ENCODE data around the gene RFPL2. TPM values are rescaled to one million over a fixed set of nuclear protein-coding genes. Genes with fewer than 3 reads are reported as not detected.
A peak's percentile ranks its signal among the peaks of the same experiment; 100 is the strongest.

The RFPL2 gene
- polyA plus RNA-seq, 3 donors: 0.36 to 1.3 (median 0.94) TPM

- H3K4me1 ChIP-seq (ENCODE audit: control insufficient read depth in 1 of 2, insufficient read depth in 2 of 2, low read length in 2 of 2): peaks cover 59 to 60% of the 10 kb centered on the region in 2 donors
- Mint-ChIP-seq H3K27ac (peak overlapping the region; percentile 86 to 97 (median 92)), H3K27me3 (ENCODE audit: low read depth in 3 of 3) (peaks cover 0 to under 1% (median 0%) of the 10 kb centered on the region in 3 donors), H3K4me1 (peaks cover 58% of the 10 kb centered on the region), H3K9me3 (peaks cover 3 to 10% (median 9%) of the 10 kb centered on the region in 7 donors), H3K4me3 (peak overlapping the region; percentile 47 to 67), H3K36me3 (peaks cover 0 to 3% of the 10 kb centered on the region in 2 donors)
- H3K9ac ChIP-seq (ENCODE audit: insufficient read depth, low read length, poor library complexity, severe bottlenecking): no peak overlapping the region
- TF ChIP-seq CTCF (IDR thresholded peaks at IDR 0.05): no peak
- H3K9me3 ChIP-seq (replicated peaks in 1 of 2; ENCODE audit: control insufficient read depth in 1 of 2, insufficient read depth in 1 of 2, low read length in 2 of 2): no peaks in the 10 kb centered on the region
- no peaks in the 10 kb centered on the region for H3K36me3 ChIP-seq (replicated peaks in 1 of 2; ENCODE audit: control insufficient read depth in 1 of 2, insufficient read depth in 2 of 2, low read length in 2 of 2)
- H3K27me3 ChIP-seq (ENCODE audit: control insufficient read depth in 2 of 2, insufficient read depth in 2 of 2, low read length in 2 of 2): no peaks in the 10 kb centered on the region
- H3K4me3 ChIP-seq (replicated peaks in 1 of 3; ENCODE audit: low read depth in 2 of 3, low read length in 3 of 3): peak overlapping the region in 1 of 3 experiments; percentile 48
- no peaks in the 10 kb centered on the region for H4K20me1 ChIP-seq (ENCODE audit: insufficient read depth, low read length)
- peak; percentile 85 to 95 (median 92) for DNase-seq
- peak overlapping the region; percentile 70 to 72 for H3K27ac ChIP-seq (ENCODE audit: low read depth in 1 of 2, low read length in 2 of 2)
- intact Hi-C loops (cut with micrococcal nuclease): loop anchor here (2.0 to 10.0 kb wide), 3 partner anchors 20 to 73 kb away; no protein-coding TSS in a partner anchor
- H3K79me2 ChIP-seq (ENCODE audit: insufficient read depth, low read length): no peaks in the 10 kb centered on the region
- H3K4me2 ChIP-seq (replicated peaks; ENCODE audit: extremely low read depth, low read length, poor library complexity, severe bottlenecking): peak overlapping the region; percentile 29
- WGBS (ENCODE audit: insufficient coverage): 0% methylated on average over 2 of the region's 6 CpGs
- H2AFZ ChIP-seq (ENCODE audit: insufficient read depth, low read depth, low read length, poor library complexity, severe bottlenecking): no peak overlapping the region
Measured at GRCh38 chr22:32144496-32145274, 60.2 kb downstream of the RFPL2 start.

- intact Hi-C loops (cut with micrococcal nuclease): loop anchor here (5.0 to 10.0 kb wide), 2 partner anchors 72 to 75 kb away; no protein-coding TSS in a partner anchor
- Histone ChIP-seq H3K27me3 (ENCODE audit: control insufficient read depth in 2 of 2, insufficient read depth in 2 of 2, low read length in 2 of 2) (no peaks in the 10 kb centered on the region), H2AFZ (ENCODE audit: insufficient read depth, low read depth, low read length, poor library complexity, severe bottlenecking) (no peak overlapping the region), H3K9me3 (replicated peaks in 1 of 2; ENCODE audit: control insufficient read depth in 1 of 2, insufficient read depth in 1 of 2, low read length in 2 of 2) (no peaks in the 10 kb centered on the region), H3K4me1 (ENCODE audit: control insufficient read depth in 1 of 2, insufficient read depth in 2 of 2, low read length in 2 of 2) (peaks cover 59 to 63% of the 10 kb centered on the region in 2 donors), H4K20me1 (ENCODE audit: insufficient read depth, low read length) (no peaks in the 10 kb centered on the region), H3K9ac (ENCODE audit: insufficient read depth, low read length, poor library complexity, severe bottlenecking) (no peak overlapping the region), H3K4me3 (replicated peaks in 1 of 3; ENCODE audit: low read depth in 2 of 3, low read length in 3 of 3) (no peak overlapping the region), H3K79me2 (ENCODE audit: insufficient read depth, low read length) (no peaks in the 10 kb centered on the region), H3K4me2 (replicated peaks; ENCODE audit: extremely low read depth, low read length, poor library complexity, severe bottlenecking) (no peak overlapping the region), H3K27ac (ENCODE audit: low read depth in 1 of 2, low read length in 2 of 2) (no peak overlapping the region), H3K36me3 (replicated peaks in 1 of 2; ENCODE audit: control insufficient read depth in 1 of 2, insufficient read depth in 2 of 2, low read length in 2 of 2) (no peaks in the 10 kb centered on the region)
- H3K4me3 Mint-ChIP-seq: no peak overlapping the region
- peaks cover 60% of the 10 kb centered on the region for H3K4me1 Mint-ChIP-seq
- H3K27me3 Mint-ChIP-seq (ENCODE audit: low read depth in 3 of 3): peaks cover 0 to 1% (median 0%) of the 10 kb centered on the region in 3 donors
- no peak for TF ChIP-seq CTCF (IDR thresholded peaks at IDR 0.05)
- peak overlapping the region in 1 of 7 donors; percentile 21 for H3K27ac Mint-ChIP-seq
- no peak for DNase-seq
- peaks cover 0 to 3% of the 10 kb centered on the region in 2 donors for H3K36me3 Mint-ChIP-seq
- H3K9me3 Mint-ChIP-seq: peaks cover 3 to 9% (median 8%) of the 10 kb centered on the region in 7 donors
Measured at GRCh38 chr22:32142600-32142999, 62.3 kb downstream of the RFPL2 start.

Data from CD14-positive monocyte (primary cell).